ENCODE measurements around the gene LGR6. TPM values are rescaled to one million over a fixed set of nuclear protein-coding genes. Genes with fewer than 3 reads are reported as not detected.

LGR6 gene
- total and polyA plus RNA-seq, 3 donors from 2014 or later, result 8.1 to 18.4 (median 8.3) TPM

- no peak overlapping the region for H3K27ac ChIP-seq
- no peaks in the 10 kb centered on the region for H3K36me3 ChIP-seq (ENCODE audit: low read depth, missing control alignments)
- no peak for DNase-seq
- no peaks in the 10 kb centered on the region for H3K4me1 ChIP-seq
- TF ChIP-seq POLR2A (IDR thresholded peaks at IDR 0.05) (no peak), CTCF (IDR thresholded peaks at IDR 0.05) (no peak)
- no peaks in the 10 kb centered on the region for H3K27me3 ChIP-seq
- intact Hi-C loops (cut with DNase I; ENCODE audit: low total_unique reads), result no loop called here
- no peak overlapping the region for H3K4me3 ChIP-seq
- H3K9me3 ChIP-seq, result no peaks in the 10 kb centered on the region
- 83 to 95% methylated on average over 6 to 7 of the region's 7 CpGs for WGBS, 2 donors
Observed at GRCh38 chr1:202202500-202203168, 9.0 kb downstream of the LGR6 start.

GRCh38 chr1:202203238-202204039 is 9.8 kb downstream of the LGR6 start:
- no peak overlapping the region for H3K27ac ChIP-seq
- H3K36me3 ChIP-seq (ENCODE audit: low read depth, missing control alignments), result no peaks in the 10 kb centered on the region
- WGBS, 2 donors, result 77 to 78% methylated on average over 11 to 13 of the region's 13 CpGs
- no peak for DNase-seq
- no peak overlapping the region for H3K4me3 ChIP-seq
- H3K9me3 ChIP-seq, result no peaks in the 10 kb centered on the region
- intact Hi-C loops (cut with DNase I; ENCODE audit: low total_unique reads), result no loop called here
- TF ChIP-seq POLR2A (IDR thresholded peaks at IDR 0.05) (no peak), CTCF (IDR thresholded peaks at IDR 0.05) (no peak)
- no peaks in the 10 kb centered on the region for H3K4me1 ChIP-seq
- no peaks in the 10 kb centered on the region for H3K27me3 ChIP-seq

GRCh38 chr1:202204065-202204464 is 10.5 kb downstream of the LGR6 start:
- no peak for DNase-seq
- H3K27me3 ChIP-seq, result no peaks in the 10 kb centered on the region
- H3K36me3 ChIP-seq (ENCODE audit: low read depth, missing control alignments), result no peaks in the 10 kb centered on the region
- no peak overlapping the region for H3K4me3 ChIP-seq
- no peak overlapping the region for H3K27ac ChIP-seq
- no peaks in the 10 kb centered on the region for H3K9me3 ChIP-seq
- intact Hi-C loops (cut with DNase I; ENCODE audit: low total_unique reads), result no loop called here
- H3K4me1 ChIP-seq, result no peaks in the 10 kb centered on the region
- WGBS, 2 donors, result 50 to 53% methylated on average over 1 of the region's 1 CpG
- TF ChIP-seq POLR2A (IDR thresholded peaks at IDR 0.05) (no peak), CTCF (IDR thresholded peaks at IDR 0.05) (no peak)

- no peaks in the 10 kb centered on the region for H3K4me1 ChIP-seq
- H3K4me3 ChIP-seq, result no peak overlapping the region
- no peak overlapping the region for H3K27ac ChIP-seq
- intact Hi-C loops (cut with DNase I; ENCODE audit: low total_unique reads), result no loop called here
- TF ChIP-seq POLR2A (IDR thresholded peaks at IDR 0.05) (no peak), CTCF (IDR thresholded peaks at IDR 0.05) (peak in 2 of 3 experiments; percentile 15 to 20)
- peak; percentile 57 for DNase-seq
- WGBS, 2 donors, result 57 to 78% methylated on average over 5 of the region's 5 CpGs
- no peaks in the 10 kb centered on the region for H3K36me3 ChIP-seq (ENCODE audit: low read depth, missing control alignments)
- no peaks in the 10 kb centered on the region for H3K9me3 ChIP-seq
- no peaks in the 10 kb centered on the region for H3K27me3 ChIP-seq
Observed at GRCh38 chr1:202205523-202206190, 12.1 kb downstream of the LGR6 start.

All from testis (tissue), 3 donors.